Ovary (tissue), 9 donors: ENCODE data around the gene MSANTD2. TPM values are rescaled to one million over a fixed set of nuclear protein-coding genes. Genes with fewer than 3 reads are reported as not detected.

Source experiments
- DNase-seq, 5 donors: peaks; one replicate each; pipeline ENCODE4 v3.0.0-alpha.2; 2019 to 2020
- H3K27ac ChIP-seq, 2 donors: fragments of 200-600 bp; one replicate each; pipeline versions ENCODE4 v1.5.1 to v1.8.0; 2019 to 2022
- H3K27me3 ChIP-seq: fragments of 200-600 bp; one replicate; pipeline ENCODE4 v1.8.0; 2022
- H3K36me3 ChIP-seq: fragments of 200-600 bp; sonication (generic); one replicate; pipeline ENCODE4 v1.5.1; 2019
- H3K4me1 ChIP-seq: one replicate; pipeline ENCODE4 v1.8.1; 2013; ENCODE audit warnings: mild to moderate bottlenecking, moderate library complexity; ENCODE audit not compliant: insufficient read depth
- H3K4me3 ChIP-seq: fragments of 200-600 bp; sonication (generic); one replicate; pipeline ENCODE4 v1.5.1; 2017
- H3K9me3 ChIP-seq, 2 donors: fragments of 200-600 bp in 1 of 2; sonication (generic) in 1 of 2; one replicate each; pipeline versions ENCODE4 v1.5.1 to v1.8.1; 2013 to 2019; ENCODE audit warnings: mild to moderate bottlenecking in 1 of 2, moderate library complexity in 1 of 2
- CTCF ChIP-seq, 3 donors: fragments of 450-650 bp in 2 of 3; fragments of 200-600 bp in 1 of 3; IDR thresholded peaks; one replicate each; pipeline versions ENCODE4 v1.5.1 to v1.8.0; 2016 to 2022; ENCODE audit warnings: antibody characterized with exemption in 3 of 3, mild to moderate bottlenecking in 1 of 3
- EP300 ChIP-seq: sonication (generic); formaldehyde crosslinking; IDR thresholded peaks from one replicate; pipeline ENCODE4 v1.6.1; 2017; ENCODE audit warnings: antibody characterized with exemption
- POLR2A ChIP-seq: fragments of 450-650 bp; IDR thresholded peaks from one replicate; pipeline ENCODE4 v1.6.1; 2017; ENCODE audit warnings: antibody characterized with exemption, mild to moderate bottlenecking, moderate library complexity
- WGBS, 3 donors: extraction: QIAGEN DNeasy Blood & Tissue Kit in 1 of 3; methylation state at CpG; one replicate each; pipeline versions ENCODE4 v1.1.5 to v1.1.7; 2013 to 2017; 5-methylcytosine and 5-hydroxymethylcytosine counted together
- intact Hi-C, 4 donors: fragments of 100-400 bp; cut with DNase I; formaldehyde crosslinking; loops; one replicate each; pipeline versions ENCODE4 v1.11.0 to v1.15.1; 2022 to 2023
- polyA plus RNA-seq, 2 donors: library from polyadenylated mRNA; stranded (reverse); fragments of 200-250 nt in 1 of 2; fragments of 350-450 nt in 1 of 2; fragmentation: Illumina TruSeq in 1 of 2; extraction: RNeasy Lipid Tissue Mini Kit (QIAGEN cat#74804) in 1 of 2; gene quantifications; one replicate each; pipeline ENCODE4 v1.2.3, GENCODE V29; 2013 to 2014
- total RNA-seq, 7 donors: library from RNA; depleted of rRNA in 2 of 7; stranded (reverse); fragments of >200 nt in 2 of 7; fragmentation: NEBNext Ultra II Directional in 3 of 7; extraction: Animal tissue kit (Norgen Biotek cat#: 25700) in 3 of 7; gene quantifications; one replicate each; pipeline versions ENCODE4 v1.1.0 to v1.2.4, GENCODE V29; 2016 to 2023
- donor health status: DM: no; HTN: no; CAD: no; lungs with moderate emphysema.
- donor health status: DM: no; HTN: no; CAD: no.
- donor health status: Bipolar disorder and iron deficiency.
- donor health status: DM: yes; HTN: yes; CAD: no.
- donor health status: DM: no; HTN: no; CAD: no.
- donor health status: DM: yes; HTN: yes; CAD: no.

MSANTD2 gene
- total and polyA plus RNA-seq, 9 donors = 9.9 to 19.4 (median 16.7) TPM

GRCh38 chr11:124756753-124757227 lies 43.4 kb downstream of the MSANTD2 start:
- intact Hi-C loops = no loop called here
- Histone ChIP-seq H3K27me3 (peaks cover 7% of the 10 kb centered on the region), H3K4me1 (peaks cover 6% of the 10 kb centered on the region), H3K9me3 (no peaks in the 10 kb centered on the region), H3K36me3 (no peaks in the 10 kb centered on the region), H3K4me3 (no peak overlapping the region), H3K27ac (no peak overlapping the region)
- WGBS, 3 donors = 15 to 17% (median 17%) methylated on average over 6 of the region's 6 CpGs
- DNase-seq = no peak
- no peak for TF ChIP-seq EP300
- no peak for TF ChIP-seq POLR2A
- TF ChIP-seq CTCF (IDR thresholded peaks at IDR 0.05) = no peak

- DNase-seq = no peak
- WGBS, 3 donors = 12 to 24% (median 19%) methylated on average over 9 of the region's 9 CpGs
- peaks cover 7% of the 10 kb centered on the region for H3K4me1 ChIP-seq
- H3K9me3 ChIP-seq = no peaks in the 10 kb centered on the region
- intact Hi-C loops = no loop called here
- no peaks in the 10 kb centered on the region for H3K36me3 ChIP-seq
- no peak overlapping the region for H3K4me3 ChIP-seq
- peaks cover 7% of the 10 kb centered on the region for H3K27me3 ChIP-seq
- no peak overlapping the region for H3K27ac ChIP-seq
- no peak for TF ChIP-seq CTCF (IDR thresholded peaks at IDR 0.05)
- TF ChIP-seq POLR2A = no peak
- no peak for TF ChIP-seq EP300
Observed at GRCh38 chr11:124756033-124756752, 44.0 kb downstream of the MSANTD2 start.

GRCh38 chr11:124754710-124755109 lies 45.5 kb downstream of the MSANTD2 start:
- H3K4me3 ChIP-seq = no peak overlapping the region
- no peaks in the 10 kb centered on the region for H3K36me3 ChIP-seq
- 58 to 69% (median 61%) methylated on average over 6 of the region's 6 CpGs for WGBS, 3 donors
- H3K4me1 ChIP-seq = peaks cover 7% of the 10 kb centered on the region
- no peaks in the 10 kb centered on the region for H3K9me3 ChIP-seq
- H3K27ac ChIP-seq = no peak overlapping the region
- intact Hi-C loops = no loop called here
- no peak for TF ChIP-seq POLR2A
- TF ChIP-seq EP300 = no peak
- no peak for TF ChIP-seq CTCF (IDR thresholded peaks at IDR 0.05)
- H3K27me3 ChIP-seq = peaks cover 4% of the 10 kb centered on the region
- DNase-seq = no peak

- H3K36me3 ChIP-seq = no peaks in the 10 kb centered on the region
- TF ChIP-seq POLR2A (no peak), CTCF (IDR thresholded peaks at IDR 0.05) (no peak), EP300 (no peak)
- no peaks in the 10 kb centered on the region for H3K9me3 ChIP-seq
- intact Hi-C loops = no loop called here
- H3K4me1 ChIP-seq = peaks cover 5% of the 10 kb centered on the region
- WGBS, 3 donors = 69 to 74% (median 73%) methylated on average over 4 of the region's 4 CpGs
- no peak for DNase-seq
- no peak overlapping the region for H3K4me3 ChIP-seq
- H3K27me3 ChIP-seq = peaks cover 2% of the 10 kb centered on the region
- H3K27ac ChIP-seq = no peak overlapping the region
Observed at GRCh38 chr11:124754309-124754708, 45.9 kb downstream of the MSANTD2 start.
